Measurements from ENCODE around the gene C1QTNF6.

Gene C1QTNF6

GRCh38 chr22:37223965-37224551 lies 36.0 kb upstream of the C1QTNF6 start:
- DNase-seq, result no peak

GRCh38 chr22:37222440-37222971 lies 34.5 kb upstream of the C1QTNF6 start:
- no peak for DNase-seq

GRCh38 chr22:37221424-37222333 lies 33.6 kb upstream of the C1QTNF6 start:
- no peak for DNase-seq

- DNase-seq, result no peak
Measured at GRCh38 chr22:37220543-37220981, 32.5 kb upstream of the C1QTNF6 start.

GRCh38 chr22:37219533-37219932 lies 31.5 kb upstream of the C1QTNF6 start:
- DNase-seq, result no peak

GRCh38 chr22:37218771-37219411 lies 30.8 kb upstream of the C1QTNF6 start:
- DNase-seq, result no peak

GRCh38 chr22:37218399-37218770 lies 30.3 kb upstream of the C1QTNF6 start:
- DNase-seq, result no peak

- DNase-seq, result no peak
Measured at GRCh38 chr22:37215890-37216289, 27.8 kb upstream of the C1QTNF6 start.

GRCh38 chr22:37214731-37215030 lies 26.6 kb upstream of the C1QTNF6 start:
- DNase-seq, result no peak

- no peak for DNase-seq
Measured at GRCh38 chr22:37213941-37214730, 26.1 kb upstream of the C1QTNF6 start.

- DNase-seq, result no peak
Measured at GRCh38 chr22:37213218-37213855, 25.3 kb upstream of the C1QTNF6 start.

GRCh38 chr22:37212174-37212906 lies 24.3 kb upstream of the C1QTNF6 start, which contains the start of gene SSTR3:
TSS of gene SSTR3 (minus strand) at chr22:37212477. CDS start at chr22:37207803, 4,674 bp downstream.
- DNase-seq, result no peak

GRCh38 chr22:37211866-37212173 lies 23.8 kb upstream of the C1QTNF6 start:
- no peak for DNase-seq

GRCh38 chr22:37211075-37211865 lies 23.2 kb upstream of the C1QTNF6 start:
- DNase-seq, result no peak

- no peak for DNase-seq
Measured at GRCh38 chr22:37210041-37210803, 22.2 kb upstream of the C1QTNF6 start.

GRCh38 chr22:37209140-37209845 lies 21.2 kb upstream of the C1QTNF6 start:
- DNase-seq, result no peak

GRCh38 chr22:37208401-37209139 lies 20.5 kb upstream of the C1QTNF6 start:
- no peak for DNase-seq

- no peak for DNase-seq
Measured at GRCh38 chr22:37207981-37208380, 19.9 kb upstream of the C1QTNF6 start.

Data from 8988T (cell line).